Measurements from ENCODE around the gene MFNG. TPM values are rescaled to one million over a fixed set of nuclear protein-coding genes. Genes with fewer than 3 reads are reported as not detected.

The MFNG gene
- total RNA-seq, 1 donor from 2014 or later = 0.54 TPM

DNA sequence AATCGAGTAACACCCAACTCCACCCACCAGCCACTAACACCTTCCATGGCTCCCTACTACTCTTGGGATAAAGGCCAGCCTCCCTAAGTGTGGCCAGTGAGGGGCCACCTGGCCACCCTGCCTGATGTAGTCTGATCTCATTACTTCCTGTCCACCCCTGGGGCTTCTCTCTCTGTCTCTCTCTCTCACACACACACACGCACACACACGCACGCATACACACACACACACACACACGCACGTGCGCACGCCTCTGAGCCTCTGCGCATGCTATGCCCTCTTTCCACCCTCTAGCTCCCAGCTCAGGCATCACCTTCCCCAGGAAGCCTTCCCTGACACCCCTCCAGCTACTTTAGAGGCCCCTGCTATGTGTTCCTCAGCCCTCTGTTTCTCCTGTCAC lies 3.9 kb downstream of the MFNG start:
- no peak for DNase-seq (ENCODE audit: low read depth)
- TF ChIP-seq CTCF (IDR thresholded peaks at IDR 0.05; ENCODE audit: insufficient read depth, low read length, poor library complexity, severe bottlenecking) = no peak
- no peaks in the 10 kb centered on the region for H3K27me3 ChIP-seq (ENCODE audit: control insufficient read depth, insufficient read depth, low read length)

DNA sequence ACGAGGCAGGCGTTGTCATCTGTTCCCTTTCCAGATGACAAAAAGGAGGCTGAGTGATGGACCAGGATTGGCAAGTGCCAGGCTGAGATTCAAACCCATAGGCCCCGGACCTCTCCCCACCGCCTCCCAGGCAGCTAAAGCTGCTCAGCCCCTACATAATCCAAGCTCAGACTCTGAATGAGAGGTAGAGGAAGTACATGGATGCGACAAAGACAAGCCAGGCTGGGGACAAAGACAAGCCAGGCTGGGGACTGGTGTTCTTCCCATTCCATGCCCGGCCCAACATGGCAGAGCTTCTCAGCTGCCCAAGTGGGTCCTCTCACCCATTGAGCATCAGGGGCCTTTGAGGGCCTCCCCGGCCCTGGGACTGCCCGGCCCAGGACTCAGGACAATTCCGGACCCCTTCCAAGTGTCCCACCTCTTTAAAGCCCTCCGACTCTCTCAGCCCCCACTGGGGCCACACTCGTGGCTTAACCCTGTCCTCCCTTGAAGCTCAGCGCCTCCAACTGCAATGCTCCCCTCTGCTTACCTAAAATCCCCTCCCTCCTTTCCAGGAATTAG lies 4.8 kb downstream of the MFNG start:
- Histone ChIP-seq H3K27me3 (ENCODE audit: control insufficient read depth, insufficient read depth, low read length) (no peaks in the 10 kb centered on the region), H3K4me3 (ENCODE audit: low read depth, low read length) (no peak overlapping the region), H3K36me3 (ENCODE audit: control insufficient read depth, insufficient read depth, low read length) (no peaks in the 10 kb centered on the region)
- TF ChIP-seq CTCF (IDR thresholded peaks at IDR 0.05; ENCODE audit: insufficient read depth, low read length, poor library complexity, severe bottlenecking) = no peak
- DNase-seq (ENCODE audit: low read depth) = no peak

More for the DNA sequence above, 3.9 kb downstream of the MFNG start:
- Histone ChIP-seq H3K4me3 (ENCODE audit: low read depth, low read length) (no peak overlapping the region), H3K36me3 (ENCODE audit: control insufficient read depth, insufficient read depth, low read length) (no peaks in the 10 kb centered on the region)

DNA sequence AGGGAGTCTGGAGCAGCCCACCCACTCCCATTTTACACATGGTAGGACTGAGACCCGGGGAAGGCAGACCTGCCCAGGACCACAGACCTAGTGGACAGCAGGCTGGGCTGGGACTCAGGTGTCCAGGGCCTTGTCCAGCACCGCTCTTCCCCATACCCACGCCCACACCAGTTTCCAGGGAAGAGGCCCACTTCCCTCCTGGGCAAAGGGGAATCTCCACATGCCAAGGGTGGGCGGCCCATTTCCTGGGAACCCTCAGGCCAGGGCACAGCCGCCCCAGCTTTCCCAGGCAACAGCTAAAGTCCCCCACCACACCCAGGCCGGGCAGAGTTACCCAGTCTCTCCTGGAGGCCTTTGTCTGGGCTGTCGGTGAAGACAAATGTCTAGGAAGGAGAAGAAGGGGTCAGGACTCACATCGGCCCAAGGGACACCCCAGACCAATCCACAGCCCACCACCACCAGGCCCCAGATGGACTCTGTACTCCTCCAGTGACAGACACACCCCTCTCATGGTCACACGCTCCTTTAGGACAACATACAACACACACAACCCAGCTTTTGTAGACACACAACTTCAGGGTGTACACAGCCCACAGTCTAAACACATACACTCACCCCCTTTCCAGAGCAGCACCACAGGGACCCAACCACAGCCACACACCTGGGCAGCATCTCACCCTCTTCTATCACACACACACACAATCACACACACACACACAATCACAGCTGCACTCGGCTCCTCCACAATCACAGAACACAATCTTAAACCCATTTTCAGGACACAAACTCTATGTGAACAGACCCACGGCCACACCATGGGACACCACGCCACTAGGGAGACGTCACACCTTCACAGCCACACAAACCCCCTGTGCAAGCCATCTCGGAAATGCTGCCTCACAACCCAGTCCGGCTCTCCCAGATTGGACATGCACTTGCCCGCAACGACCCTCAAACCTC lies 5.5 kb downstream of the MFNG start:
- no peak for TF ChIP-seq CTCF (IDR thresholded peaks at IDR 0.05; ENCODE audit: insufficient read depth, low read length, poor library complexity, severe bottlenecking)
- no peaks in the 10 kb centered on the region for H3K27me3 ChIP-seq (ENCODE audit: control insufficient read depth, insufficient read depth, low read length)
- no peaks in the 10 kb centered on the region for H3K36me3 ChIP-seq (ENCODE audit: control insufficient read depth, insufficient read depth, low read length)
- DNase-seq (ENCODE audit: low read depth) = no peak
- H3K4me3 ChIP-seq (ENCODE audit: low read depth, low read length) = no peak overlapping the region

- Histone ChIP-seq H3K27me3 (ENCODE audit: control insufficient read depth, insufficient read depth, low read length) (no peaks in the 10 kb centered on the region), H3K36me3 (ENCODE audit: control insufficient read depth, insufficient read depth, low read length) (no peaks in the 10 kb centered on the region)
- no peak for TF ChIP-seq CTCF (IDR thresholded peaks at IDR 0.05; ENCODE audit: insufficient read depth, low read length, poor library complexity, severe bottlenecking)
These were observed 7.0 kb downstream of the MFNG start for GRCh38 chr22:37479196-37479595.

DNA sequence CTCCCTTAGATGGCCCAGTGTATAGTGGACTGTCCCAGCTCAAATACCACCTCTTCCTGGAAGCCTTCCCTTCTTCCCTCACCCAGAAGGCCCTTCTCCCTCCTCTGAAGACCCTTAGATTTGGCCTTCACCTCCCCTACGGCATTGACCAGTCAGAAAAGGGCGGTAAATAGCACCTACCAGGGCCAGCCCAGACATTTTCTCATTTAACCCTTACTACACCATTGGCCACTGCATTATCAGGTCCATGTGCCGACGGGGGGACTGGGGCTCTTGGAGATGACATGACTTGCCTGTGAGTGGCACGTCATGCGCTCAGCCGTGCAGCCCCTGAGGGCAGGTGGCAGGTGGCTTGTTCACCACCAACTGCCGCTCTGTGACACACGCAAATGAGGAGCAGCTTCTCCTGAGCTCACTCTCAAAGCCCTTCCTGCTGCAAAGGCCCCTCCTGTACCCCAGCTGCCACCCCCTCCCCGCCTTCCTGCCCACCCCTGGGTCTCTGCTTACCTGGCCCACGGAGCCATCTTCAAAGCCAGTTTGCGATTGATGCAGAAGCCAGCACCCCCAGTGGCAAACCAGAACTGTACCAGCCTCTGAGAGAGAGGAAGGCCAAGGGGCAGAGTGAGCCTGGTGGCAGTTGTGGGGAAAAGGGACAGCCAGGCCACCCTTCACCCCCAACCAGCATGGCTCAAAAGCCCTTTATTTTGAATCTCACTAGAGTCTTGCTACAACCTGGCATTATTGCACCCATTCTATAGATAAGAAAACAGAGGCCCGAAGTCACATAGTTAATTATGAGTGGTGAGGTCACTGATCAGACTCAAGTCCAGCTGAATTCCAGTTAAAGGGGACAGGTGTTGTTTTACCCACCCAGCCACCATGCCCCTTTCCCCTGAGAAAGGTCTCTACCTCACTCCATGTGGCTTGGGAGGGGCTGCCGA lies 9.5 kb downstream of the MFNG start:
- Histone ChIP-seq H3K36me3 (ENCODE audit: control insufficient read depth, insufficient read depth, low read length) (no peaks in the 10 kb centered on the region), H3K4me3 (ENCODE audit: low read depth, low read length) (no peak overlapping the region), H3K27me3 (ENCODE audit: control insufficient read depth, insufficient read depth, low read length) (no peaks in the 10 kb centered on the region)
- DNase-seq (ENCODE audit: low read depth) = no peak
- TF ChIP-seq CTCF (IDR thresholded peaks at IDR 0.05; ENCODE audit: insufficient read depth, low read length, poor library complexity, severe bottlenecking) = no peak

More at GRCh38 chr22:37479196-37479595, 7.0 kb downstream of the MFNG start:
- no peak overlapping the region for H3K4me3 ChIP-seq (ENCODE audit: low read depth, low read length)
- no peak for DNase-seq (ENCODE audit: low read depth)

Measured in kidney epithelial cell (primary cell).